Amniotic epithelial cell (primary cell): ENCODE results near the gene PRPF31.
A peak's percentile ranks its signal among the peaks of the same experiment; 100 is the strongest.

Source experiments
- DNase-seq: peaks from one replicate; pipeline ENCODE4 v3.0.0-alpha.2; 2010; ENCODE audit warnings: low read depth

Gene PRPF31

DNA sequence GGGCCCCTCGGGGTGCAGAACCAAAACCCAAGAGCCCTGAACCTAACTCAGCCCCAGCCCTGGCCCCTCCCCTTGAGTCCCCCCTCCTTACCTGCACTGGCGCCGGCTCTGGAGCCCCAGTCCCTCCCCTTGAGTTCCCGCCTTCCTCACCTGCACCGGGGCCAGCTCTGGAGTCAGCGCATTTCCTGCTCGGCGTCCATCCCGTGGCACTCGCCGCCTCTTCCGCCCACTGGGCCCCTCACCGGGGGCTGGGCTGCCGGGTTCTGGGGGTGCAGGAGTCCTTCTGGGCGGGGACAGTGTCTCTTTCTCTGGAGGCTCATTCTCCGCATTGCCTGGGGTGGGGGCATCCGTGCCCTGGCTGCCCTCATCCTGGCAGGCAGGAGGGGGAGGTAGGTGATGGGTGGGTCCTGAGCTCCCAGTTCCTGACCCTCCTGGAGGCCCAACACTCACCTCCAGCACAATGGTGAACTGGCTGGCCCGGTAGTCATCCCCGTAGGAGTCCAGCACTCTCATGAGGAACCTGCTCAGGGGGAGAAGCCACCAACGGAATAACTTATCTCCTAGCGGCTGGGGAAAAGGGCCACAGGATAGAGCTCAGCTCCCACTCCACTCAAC is 7.6 kb upstream of the PRPF31 start:
- DNase-seq, result no peak

DNA sequence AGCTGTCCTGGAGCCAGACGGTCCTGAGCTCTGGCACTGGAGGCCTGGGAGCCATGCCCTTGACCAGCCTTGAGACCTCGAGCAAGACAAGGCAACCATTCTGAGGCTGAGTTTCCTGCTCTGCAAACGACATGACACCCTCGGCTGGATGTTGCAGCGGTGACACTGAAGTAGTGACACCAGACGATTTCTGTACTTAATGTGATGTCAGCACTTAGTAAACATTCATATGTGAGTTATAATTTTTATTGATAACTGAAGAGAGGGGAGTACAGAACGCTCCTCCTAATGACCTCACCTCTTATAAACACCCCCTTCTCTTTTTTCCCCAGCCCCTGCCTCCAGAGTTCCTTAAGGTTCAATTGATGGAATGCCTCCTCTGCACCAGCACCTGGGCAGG is 7.1 kb upstream of the PRPF31 start:
- DNase-seq, result no peak

DNA sequence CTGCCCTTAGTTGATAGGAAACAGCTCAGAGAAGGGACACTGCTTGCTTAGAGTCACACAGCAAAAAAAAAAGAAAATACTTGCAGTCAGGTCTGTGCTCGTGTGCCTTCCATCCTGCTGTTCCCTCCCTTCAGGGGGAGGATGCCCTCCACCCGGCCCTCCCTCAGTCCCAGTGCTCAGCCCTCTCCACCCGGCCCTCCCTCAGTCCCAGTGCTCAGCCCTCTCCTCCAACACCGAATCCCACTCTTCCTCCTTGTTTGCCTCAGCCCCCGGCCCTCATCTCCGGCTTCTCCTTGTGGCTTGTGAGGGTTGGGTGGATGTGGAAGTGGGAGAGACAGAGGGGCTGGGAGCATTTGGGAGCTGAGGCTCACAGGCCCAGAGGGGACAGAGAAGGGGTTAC is 5.9 kb upstream of the PRPF31 start:
- no peak for DNase-seq

DNA sequence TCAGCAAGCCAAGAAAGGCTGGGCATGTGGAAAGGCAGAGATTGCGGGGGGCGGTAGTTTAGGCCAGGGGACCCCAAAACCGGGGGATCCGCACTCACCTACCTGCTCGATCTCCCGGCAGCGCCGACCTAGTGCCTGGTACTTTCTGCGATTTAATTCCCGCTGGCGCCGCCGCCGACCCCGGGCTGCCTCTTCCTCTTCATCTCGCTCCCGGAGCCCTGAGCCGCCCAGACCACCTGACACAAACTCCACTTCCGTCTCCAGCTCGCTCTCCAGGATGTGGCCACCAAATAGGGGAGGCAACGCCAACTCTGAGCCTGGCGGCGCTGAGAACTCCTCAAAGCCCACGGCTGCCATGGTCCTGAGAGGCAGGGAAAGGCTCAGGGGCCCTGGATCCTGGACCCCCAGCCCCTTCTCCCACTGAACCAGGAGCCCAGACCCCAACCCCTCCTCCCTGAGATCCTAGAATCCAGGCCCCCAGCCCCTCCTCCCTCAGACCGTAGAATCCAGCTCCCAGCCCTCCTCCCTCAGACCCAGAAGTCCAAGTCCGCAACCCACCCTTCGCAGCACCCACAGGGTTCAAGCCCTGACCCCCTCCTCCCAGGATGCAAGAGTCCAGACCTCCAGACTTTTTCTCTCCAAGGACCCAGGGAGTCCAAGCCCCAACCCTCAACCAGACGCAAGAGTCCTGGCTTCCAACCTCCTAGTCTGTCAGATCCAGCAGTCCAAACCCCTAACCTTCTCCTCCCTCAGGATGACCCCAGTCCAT is 1.0 kb upstream of the PRPF31 start:
- DNase-seq, result peak; percentile 40

DNA sequence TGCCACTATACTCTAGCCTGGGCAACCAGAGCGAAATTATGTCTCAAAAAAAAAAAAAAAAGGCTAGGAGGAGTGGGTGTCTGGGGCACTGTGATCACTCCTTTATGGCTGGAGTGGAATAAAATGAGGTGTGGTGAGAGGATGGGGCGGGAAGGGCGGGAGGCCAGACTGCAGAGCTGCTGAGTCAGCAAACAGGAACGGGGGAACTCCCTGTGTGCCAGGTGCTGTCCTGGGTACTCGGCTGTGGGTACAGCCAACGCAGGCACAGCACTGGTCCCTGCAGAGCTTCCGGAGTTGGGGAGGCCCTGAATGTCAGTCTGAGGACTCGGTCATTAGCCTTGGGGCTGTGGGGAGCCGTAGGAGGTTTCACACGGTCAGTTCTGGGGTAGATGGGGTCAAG is 5.7 kb downstream of the PRPF31 start:
- no peak for DNase-seq

DNA sequence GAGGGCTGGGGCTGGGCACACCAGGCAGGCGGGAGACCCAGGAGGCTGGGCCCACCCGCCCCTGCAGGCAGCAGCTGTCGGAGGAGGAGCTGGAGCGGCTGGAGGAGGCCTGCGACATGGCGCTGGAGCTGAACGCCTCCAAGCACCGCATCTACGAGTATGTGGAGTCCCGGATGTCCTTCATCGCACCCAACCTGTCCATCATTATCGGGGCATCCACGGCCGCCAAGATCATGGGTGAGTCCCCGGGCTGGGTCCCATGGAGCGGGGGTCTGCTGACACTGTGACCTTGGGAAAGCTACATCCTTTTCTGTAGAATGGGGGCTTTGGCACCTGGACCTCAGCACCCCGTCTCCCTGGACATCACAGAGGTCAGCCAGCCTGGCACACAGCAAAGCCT is 8.1 kb downstream of the PRPF31 start:
- no peak for DNase-seq

DNA sequence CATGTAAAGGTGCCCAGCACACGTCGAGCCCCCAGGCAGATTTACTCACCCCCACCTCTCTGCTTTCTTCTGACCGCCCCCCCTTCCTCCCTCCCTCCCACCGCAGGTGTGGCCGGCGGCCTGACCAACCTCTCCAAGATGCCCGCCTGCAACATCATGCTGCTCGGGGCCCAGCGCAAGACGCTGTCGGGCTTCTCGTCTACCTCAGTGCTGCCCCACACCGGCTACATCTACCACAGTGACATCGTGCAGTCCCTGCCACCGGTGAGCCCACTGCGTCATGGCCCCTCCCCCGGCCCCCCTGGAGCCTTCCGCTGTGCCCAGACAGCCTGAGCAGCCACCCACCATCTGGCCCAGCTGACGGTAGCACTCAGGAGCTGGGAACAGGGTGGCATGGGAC is 8.8 kb downstream of the PRPF31 start:
- DNase-seq, result no peak

DNA sequence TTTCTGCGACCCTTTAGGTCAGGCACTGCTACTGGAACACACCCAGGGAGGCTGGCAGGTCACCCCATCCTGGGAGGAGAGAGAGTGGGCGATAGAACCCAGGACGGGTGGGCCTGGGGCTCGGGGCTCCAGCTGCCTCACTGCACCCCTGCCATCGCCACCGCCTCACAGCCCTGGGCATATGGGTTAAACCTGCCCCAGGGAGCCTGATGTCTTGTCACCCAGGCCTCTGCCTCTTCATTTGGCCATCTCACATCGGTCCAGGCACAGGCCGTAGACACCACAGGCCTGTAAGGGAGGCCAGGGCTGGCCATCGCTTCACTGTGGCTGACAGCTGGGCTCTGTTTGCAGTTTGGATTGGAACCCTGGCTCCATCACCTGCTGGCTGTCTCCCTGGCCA is 10.2 kb downstream of the PRPF31 start:
- DNase-seq, result no peak

DNA sequence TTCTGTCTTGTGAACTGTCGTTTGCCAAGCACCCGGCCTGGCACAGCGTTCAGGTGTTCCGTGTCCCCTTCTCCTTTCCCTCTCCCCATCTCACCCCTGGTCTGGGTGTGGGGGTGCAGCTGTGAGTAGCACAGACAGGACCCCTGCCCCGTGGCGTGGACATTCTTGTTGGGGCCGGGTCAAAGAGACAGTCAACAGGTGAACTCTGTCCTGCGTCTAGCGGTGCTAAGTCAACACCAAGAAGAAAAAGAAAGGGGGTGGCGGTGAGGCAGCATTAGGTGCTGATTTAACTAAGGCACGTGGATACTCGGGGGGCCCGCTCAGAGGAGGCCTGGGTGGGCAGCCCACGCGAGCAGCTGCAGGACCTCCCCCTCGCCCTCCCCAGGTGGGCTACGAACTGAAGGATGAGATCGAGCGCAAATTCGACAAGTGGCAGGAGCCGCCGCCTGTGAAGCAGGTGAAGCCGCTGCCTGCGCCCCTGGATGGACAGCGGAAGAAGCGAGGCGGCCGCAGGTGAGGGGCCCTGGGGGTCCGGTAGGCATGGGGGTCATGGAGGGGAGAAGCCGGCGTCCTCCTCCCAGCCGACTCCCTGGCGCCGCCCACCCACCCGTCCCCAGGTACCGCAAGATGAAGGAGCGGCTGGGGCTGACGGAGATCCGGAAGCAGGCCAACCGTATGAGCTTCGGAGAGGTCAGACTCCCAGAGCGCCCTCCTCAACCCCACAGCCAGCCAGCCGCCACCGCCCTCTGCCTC is 12.3 kb downstream of the PRPF31 start:
- no peak for DNase-seq

DNA sequence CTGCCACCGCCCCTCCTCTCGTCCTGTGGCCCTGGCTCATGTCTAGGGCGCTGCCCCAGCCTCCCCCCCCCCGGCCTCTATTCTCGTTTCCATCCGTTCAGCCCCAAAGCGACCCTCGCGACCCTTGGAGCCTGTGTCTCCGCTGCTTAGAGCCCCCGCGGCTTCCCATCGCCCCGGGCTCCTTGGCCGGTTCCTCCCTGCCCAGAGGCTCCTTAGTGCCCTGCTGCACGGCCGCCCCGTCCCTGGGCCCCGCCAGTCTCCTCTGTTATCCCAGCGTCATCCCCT is 12.8 kb downstream of the PRPF31 start:
- DNase-seq, result no peak

DNA sequence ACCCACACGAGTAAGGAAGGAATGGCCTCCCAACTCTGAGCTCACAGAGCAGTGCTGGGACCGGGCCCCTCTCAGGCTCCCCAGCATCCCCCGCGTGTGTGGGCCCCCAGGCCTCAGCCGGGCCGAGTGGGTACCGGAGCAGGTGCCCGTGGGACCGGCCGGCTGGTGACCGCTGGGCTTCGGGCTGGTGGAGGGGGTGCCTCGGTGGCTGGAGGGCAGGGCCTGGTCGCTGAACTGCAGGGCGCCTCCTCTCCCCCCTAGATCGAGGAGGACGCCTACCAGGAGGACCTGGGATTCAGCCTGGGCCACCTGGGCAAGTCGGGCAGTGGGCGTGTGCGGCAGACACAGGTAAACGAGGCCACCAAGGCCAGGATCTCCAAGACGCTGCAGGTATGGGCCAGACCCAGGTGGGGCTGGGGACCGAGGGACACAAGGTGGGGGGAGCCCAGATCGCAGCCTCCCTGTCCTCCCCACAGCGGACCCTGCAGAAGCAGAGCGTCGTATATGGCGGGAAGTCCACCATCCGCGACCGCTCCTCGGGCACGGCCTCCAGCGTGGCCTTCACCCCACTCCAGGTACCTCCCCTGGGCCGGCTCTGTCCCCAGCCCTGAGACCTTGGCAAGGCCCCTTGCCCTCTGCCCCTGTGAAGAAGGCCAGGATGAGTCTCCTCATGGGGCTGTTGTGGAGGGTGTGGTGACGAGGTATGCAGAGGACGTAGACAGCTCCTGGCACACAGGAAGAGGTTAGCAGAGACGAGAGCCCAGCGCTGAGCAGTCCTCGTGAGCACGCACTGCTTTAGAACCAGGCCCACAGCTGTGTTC is 13.5 kb downstream of the PRPF31 start:
- no peak for DNase-seq

DNA sequence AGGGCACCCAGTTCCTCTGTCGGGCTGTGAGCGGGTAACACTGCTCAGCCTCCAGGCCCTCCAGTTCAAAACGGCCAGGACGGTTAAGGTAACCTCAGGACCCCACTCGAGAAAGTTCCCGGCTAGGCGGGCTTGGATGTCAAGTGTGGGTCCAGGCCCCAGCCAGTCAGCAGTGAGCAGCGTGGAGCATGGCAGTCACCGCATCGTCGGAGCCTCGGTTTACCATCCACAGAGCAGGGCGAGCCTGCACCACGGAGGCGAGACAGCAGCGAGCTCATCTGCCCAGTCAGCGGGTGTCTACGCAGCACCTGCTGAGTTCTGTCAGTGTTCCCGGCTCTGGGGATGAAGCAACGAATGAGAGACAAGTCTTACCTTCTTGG is 14.1 kb downstream of the PRPF31 start:
- DNase-seq, result no peak

DNA sequence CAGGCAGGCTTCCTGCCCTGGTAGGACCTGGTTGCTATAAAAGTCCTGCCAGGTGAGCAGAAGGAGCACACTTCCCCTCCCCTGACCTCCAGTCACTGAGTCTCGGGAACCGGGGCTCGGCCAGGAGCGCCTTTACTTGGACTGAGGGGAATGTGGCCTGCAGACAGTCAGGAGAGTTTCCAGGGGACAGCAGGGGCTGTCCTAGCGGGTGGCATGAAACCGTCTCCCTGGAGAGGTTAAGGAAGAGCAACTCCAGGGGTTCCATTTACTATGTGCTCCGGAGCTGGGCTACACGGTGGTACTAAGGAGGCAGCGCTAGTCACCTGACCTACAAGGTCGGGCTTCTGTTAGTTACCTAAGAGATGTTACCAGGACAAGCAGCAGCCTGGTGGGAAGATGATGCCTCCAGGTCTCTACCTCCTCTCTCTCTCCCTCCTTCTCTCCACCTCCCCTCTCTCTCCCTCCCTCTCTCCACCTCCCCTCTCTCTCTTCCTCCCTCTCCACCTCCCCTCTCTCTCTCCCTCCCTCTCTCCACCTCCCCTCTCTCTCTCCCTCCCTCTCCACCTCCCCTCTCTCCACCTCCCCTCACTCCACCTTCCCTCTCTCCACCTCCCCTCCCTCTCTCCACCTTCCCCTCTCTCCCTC is 17.9 kb downstream of the PRPF31 start:
- peak; percentile 77 for DNase-seq

DNA sequence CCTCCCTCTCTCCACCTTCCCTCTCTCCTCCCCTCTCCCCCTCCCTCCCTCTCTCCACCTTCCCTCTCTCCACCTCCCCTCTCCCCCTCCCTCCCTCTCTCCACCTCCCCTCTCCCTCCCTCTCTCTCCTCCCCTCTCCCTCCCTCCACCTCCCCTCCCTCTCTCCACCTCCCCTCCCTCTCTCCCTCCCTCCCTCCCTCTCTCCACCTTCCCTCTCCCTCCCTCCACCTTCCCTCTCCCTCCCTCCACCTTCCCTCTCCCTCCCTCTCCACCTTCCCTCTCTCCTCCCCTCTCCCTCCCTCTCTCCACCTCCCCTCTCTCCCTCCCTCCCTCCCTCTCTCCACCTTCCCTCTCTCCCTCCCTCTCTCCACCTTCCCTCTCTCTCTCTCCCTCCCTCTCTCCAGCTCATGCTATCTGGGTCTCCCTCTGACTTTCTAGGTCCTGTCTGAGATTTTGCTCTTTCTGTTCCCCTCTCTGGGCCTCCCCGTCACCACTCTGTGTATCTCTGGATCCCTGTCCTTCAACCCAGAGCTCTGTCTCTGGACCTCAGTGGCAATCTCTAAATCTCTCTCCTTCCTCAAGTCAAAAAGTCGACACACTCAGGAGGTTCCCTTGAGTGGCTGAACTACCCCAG is 18.5 kb downstream of the PRPF31 start:
- DNase-seq, result peak; percentile 47

DNA sequence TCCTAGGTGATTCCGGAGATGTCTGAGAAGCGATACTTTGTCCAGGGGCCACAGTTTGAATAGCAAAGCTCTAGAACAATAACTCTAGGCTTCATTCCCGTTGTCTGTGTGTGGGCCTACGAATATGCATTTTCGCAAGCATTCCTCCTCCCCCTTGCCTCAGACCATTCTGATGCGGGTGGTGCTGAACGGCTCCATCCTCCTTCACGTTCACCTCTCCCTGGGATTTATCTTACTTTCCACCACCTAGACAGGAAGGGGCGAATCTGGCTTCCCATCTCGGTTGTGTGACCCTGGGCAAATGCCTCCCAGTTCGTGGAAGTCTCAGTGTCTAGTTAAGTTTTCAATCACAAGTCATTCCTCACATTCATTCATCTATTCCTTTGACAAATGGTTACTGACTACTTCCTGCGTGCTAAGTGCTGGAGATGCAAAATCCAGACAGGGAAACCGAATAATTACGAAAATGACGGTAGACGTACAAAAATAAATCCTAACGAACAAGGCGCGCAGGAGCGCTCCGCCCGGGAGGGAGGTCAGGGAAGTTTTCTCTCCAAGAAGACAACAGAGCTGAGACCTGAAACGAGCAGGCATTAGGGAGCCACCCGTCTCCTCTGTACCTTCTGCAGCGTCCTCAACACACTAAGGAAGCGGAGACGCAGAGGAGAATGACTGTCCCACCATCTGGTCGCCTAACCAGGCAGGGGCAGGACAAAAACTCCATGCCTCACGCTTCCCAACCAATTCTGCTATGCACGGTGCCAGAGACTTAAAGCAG is 20.7 kb downstream of the PRPF31 start:
- DNase-seq, result peak; percentile 22

DNA sequence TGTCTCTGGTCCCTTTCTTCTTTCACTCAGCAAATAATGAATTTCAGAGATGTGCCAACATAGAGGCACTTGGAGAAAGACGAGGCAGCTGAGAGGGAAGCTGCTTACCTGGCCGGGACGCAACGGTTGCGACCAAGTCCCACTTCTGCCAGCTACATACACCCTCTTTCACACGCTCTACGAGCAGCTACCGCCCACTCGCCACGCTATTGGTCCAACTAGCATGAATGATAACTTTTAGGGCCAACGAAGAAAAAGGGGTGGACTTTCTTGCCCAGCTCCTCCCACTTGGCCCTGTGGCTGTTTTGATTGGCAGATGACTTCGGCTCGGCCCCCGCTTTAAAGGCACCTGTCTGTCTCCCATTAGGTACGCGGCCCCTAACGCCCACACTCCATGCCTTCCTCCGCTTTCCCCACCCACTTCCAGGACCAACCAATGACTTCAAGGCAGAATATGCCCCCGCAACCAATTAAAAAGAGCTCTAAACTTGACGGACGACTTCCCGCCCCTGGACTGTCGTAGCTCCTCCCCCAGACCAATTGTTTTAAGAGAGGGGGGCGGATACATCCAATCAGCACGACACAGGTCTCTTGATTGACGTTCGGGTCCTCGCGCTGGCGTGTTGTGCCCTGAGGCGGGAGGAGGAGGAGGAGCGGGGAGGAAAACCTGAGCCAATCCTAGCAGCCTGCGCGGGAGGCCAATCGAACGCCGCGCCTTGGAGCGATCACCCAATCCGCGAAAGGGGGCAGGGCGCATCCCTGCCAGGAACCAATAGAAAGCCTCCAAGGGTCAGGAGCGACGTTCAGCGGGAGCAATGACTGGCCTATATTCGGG is 21.5 kb downstream of the PRPF31 start:
- DNase-seq, result peak; percentile 100

DNA sequence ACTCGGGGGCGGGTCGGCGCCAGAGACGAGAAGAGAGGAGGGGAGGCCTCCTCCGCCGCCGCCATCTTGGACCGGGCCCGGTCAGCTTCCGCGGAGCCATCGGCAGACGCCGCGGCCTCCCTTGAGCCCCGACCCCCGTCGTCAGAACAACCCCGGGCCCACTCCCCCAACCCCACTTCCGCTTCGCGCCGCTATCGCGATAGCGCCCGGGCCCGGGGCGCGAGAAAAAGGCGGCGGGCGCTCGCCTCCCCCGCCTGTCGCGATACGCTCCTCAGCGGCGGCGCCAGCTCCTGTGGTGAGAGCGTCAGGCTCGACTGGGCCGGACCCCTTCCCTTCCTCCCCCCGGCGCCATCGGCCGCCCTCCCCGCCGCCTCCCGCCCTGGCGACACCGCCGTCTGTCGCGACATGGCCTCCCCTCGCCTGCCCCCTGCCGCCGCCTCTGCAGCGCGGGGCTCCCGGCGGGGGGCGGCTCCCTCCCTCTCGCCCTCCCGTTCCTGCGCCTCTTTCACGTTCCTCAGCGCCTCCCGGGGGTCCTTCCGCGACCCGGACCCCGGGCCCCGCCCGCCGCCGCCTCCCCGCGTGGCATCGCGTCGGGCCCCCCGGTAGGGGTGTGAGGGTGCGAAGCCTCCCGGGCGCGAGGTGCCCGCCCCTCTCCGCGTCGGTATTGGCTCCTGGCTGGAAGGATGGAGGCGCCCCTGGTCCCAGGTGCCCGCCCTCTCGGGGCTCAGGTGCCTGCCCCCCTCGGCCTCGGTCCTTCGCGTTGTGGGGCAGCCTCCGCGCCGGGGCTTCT is 22.3 kb downstream of the PRPF31 start, which contains the start of gene CNOT3:
CNOT3 (plus strand) TSS at position 64 of the 790 bp plus-strand sequence. CDS start 5,217 bp downstream, outside the sequence.
- no peak for DNase-seq

DNA sequence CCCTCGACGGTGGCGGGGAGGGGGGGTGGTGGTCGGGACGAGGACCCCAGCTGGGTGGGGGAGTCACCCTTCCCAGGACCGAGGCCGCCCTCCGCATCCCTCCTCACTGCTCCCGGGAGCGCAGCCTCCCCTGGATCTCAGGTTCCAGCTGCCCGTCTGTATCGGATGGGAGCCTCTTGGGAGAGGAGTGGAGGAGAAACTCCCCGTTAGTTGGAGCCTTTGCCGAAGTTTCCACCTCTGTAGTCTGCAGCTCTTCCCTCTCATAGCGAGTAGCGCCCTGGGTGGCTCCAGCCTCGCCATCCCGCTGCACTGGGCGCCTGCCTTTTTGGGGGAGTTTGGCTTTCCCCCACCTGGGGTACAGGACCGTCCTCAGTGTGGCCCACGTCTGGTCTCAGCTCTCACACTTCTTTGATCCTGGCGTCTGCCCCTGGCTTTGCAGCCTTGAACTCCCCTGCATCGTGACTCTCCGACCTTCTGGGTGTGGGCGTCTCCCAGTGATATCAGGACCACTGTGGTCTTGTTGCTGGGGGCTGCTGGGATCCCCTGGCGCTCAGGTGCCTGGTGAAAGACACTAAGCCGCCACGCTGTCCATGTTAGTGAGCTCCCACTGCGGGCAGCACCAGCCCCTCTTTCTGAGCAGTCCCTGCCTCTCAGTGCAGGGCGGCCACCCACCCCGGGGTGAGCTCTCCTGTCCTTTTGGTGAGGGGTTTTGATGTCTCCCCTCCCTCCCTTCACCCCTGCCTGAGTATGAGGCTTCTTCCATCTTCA is 23.1 kb downstream of the PRPF31 start:
- DNase-seq, result no peak
